Lower lobe of right lung (tissue), 2 donors: ENCODE results near the gene ZFYVE21. TPM values are rescaled to one million over a fixed set of nuclear protein-coding genes. Genes with fewer than 3 reads are reported as not detected.

ENCODE experiments used
- ATAC-seq, 2 donors: fragments of 200-7000 bp; cut with Tn5 transposase; one replicate each; pipeline ENCODE4 v1.9.1; 2020 to 2022; ENCODE audit warnings: mild to moderate bottlenecking in 2 of 2, moderate library complexity in 2 of 2
- DNase-seq: peaks from one replicate; pipeline ENCODE4 v3.0.0-alpha.2; 2020
- H3K27ac ChIP-seq: fragments of 200-600 bp; one replicate; pipeline ENCODE4 v1.8.0; 2022
- H3K27me3 ChIP-seq: fragments of 200-600 bp; one replicate; pipeline ENCODE4 v1.8.0; 2022; ENCODE audit warnings: low read depth
- H3K36me3 ChIP-seq: fragments of 200-600 bp; one replicate; pipeline ENCODE4 v1.8.0; 2022; ENCODE audit warnings: mild to moderate bottlenecking
- H3K4me1 ChIP-seq: fragments of 200-600 bp; one replicate; pipeline ENCODE4 v1.8.0; 2022
- H3K4me3 ChIP-seq: fragments of 200-600 bp; one replicate; pipeline ENCODE4 v1.8.0; 2022; ENCODE audit warnings: mild to moderate bottlenecking
- H3K9me3 ChIP-seq: fragments of 200-600 bp; one replicate; pipeline ENCODE4 v1.8.0; 2022
- intact Hi-C: fragments of 100-400 bp; cut with DNase I; formaldehyde crosslinking; loops from one replicate; pipeline ENCODE4 v1.11.0; 2022
- total RNA-seq: library from RNA; stranded (reverse); fragmentation: NEBNext Ultra II Directional; extraction: Animal tissue kit (Norgen Biotek cat#: 25700); gene quantifications from one replicate; pipeline ENCODE4 v1.2.1, GENCODE V29; 2021
- TF ChIP-seq, protein P1 (sequence below): fragments of 200-600 bp; IDR thresholded peaks from one replicate; pipeline ENCODE4 v1.8.0; 2022; ENCODE audit warnings: antibody characterized with exemption, mild to moderate bottlenecking
- donor health status: DM: no; HTN: yes; CAD: no; lungs with severe emphysema.

ZFYVE21 gene
- total RNA-seq, 1 donor from 2014 or later, result 49.4 TPM

- Histone ChIP-seq H3K4me3 (no peak overlapping the region), H3K27ac (no peak overlapping the region), H3K27me3 (no peaks in the 10 kb centered on the region), H3K36me3 (peaks cover 16% of the 10 kb centered on the region), H3K4me1 (no peaks in the 10 kb centered on the region), H3K9me3 (no peaks in the 10 kb centered on the region)
- ATAC-seq (no peak), DNase-seq (no peak)
- TF ChIP-seq, protein P1, sequence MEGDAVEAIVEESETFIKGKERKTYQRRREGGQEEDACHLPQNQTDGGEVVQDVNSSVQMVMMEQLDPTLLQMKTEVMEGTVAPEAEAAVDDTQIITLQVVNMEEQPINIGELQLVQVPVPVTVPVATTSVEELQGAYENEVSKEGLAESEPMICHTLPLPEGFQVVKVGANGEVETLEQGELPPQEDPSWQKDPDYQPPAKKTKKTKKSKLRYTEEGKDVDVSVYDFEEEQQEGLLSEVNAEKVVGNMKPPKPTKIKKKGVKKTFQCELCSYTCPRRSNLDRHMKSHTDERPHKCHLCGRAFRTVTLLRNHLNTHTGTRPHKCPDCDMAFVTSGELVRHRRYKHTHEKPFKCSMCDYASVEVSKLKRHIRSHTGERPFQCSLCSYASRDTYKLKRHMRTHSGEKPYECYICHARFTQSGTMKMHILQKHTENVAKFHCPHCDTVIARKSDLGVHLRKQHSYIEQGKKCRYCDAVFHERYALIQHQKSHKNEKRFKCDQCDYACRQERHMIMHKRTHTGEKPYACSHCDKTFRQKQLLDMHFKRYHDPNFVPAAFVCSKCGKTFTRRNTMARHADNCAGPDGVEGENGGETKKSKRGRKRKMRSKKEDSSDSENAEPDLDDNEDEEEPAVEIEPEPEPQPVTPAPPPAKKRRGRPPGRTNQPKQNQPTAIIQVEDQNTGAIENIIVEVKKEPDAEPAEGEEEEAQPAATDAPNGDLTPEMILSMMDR, result no peak
- intact Hi-C loops, result no loop called here
Measured at GRCh38 chr14:103765526-103765925, 49.9 kb downstream of the ZFYVE21 start.

GRCh38 chr14:103767336-103767894 is 51.8 kb downstream of the ZFYVE21 start:
- H3K36me3 ChIP-seq, result peaks cover 16% of the 10 kb centered on the region
- DNase-seq, result no peak
- TF ChIP-seq, protein P1, result no peak
- intact Hi-C loops, result no loop called here
- no peak overlapping the region for H3K27ac ChIP-seq
- no peak overlapping the region for H3K4me3 ChIP-seq
- H3K27me3 ChIP-seq, result no peaks in the 10 kb centered on the region
- no peak for ATAC-seq
- no peaks in the 10 kb centered on the region for H3K9me3 ChIP-seq
- H3K4me1 ChIP-seq, result no peaks in the 10 kb centered on the region

GRCh38 chr14:103770500-103770899 is 54.9 kb downstream of the ZFYVE21 start:
- H3K27me3 ChIP-seq, result no peaks in the 10 kb centered on the region
- ATAC-seq (no peak), DNase-seq (no peak)
- H3K27ac ChIP-seq, result no peak overlapping the region
- H3K4me3 ChIP-seq, result no peak overlapping the region
- peaks cover 13% of the 10 kb centered on the region for H3K36me3 ChIP-seq
- H3K4me1 ChIP-seq, result no peaks in the 10 kb centered on the region
- intact Hi-C loops, result no loop called here
- TF ChIP-seq, protein P1, result no peak
- H3K9me3 ChIP-seq, result no peaks in the 10 kb centered on the region

DNA sequence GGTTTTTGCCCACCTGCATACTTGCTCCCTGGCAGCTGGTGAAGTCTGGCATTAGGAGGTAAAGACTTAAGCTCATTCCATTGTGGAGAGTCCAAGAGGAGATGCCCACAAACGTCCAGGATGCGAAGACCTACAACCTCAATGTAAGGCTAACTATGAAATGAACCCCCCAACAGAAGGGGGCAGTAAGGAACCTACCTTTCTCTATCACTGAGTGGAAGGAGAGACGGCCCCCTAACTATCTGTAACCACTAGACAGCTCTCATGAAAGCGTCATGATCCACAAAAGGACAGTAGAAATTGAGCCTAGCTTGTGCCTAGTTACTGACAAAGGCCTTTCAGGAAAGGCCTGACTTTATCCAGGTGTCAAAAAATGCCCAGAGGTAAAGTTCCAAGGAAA is 55.3 kb downstream of the ZFYVE21 start:
- TF ChIP-seq, protein P1, result no peak
- H3K27me3 ChIP-seq, result no peaks in the 10 kb centered on the region
- no peak overlapping the region for H3K27ac ChIP-seq
- no peak for ATAC-seq
- H3K36me3 ChIP-seq, result peaks cover 16% of the 10 kb centered on the region
- intact Hi-C loops, result no loop called here
- H3K4me3 ChIP-seq, result no peak overlapping the region
- no peak for DNase-seq
- no peaks in the 10 kb centered on the region for H3K9me3 ChIP-seq
- no peaks in the 10 kb centered on the region for H3K4me1 ChIP-seq

- intact Hi-C loops, result no loop called here
- no peak for DNase-seq
- Histone ChIP-seq H3K9me3 (no peaks in the 10 kb centered on the region), H3K4me3 (no peak overlapping the region), H3K4me1 (no peaks in the 10 kb centered on the region), H3K27me3 (no peaks in the 10 kb centered on the region), H3K27ac (no peak overlapping the region), H3K36me3 (peaks cover 12% of the 10 kb centered on the region)
- no peak for ATAC-seq
- TF ChIP-seq, protein P1, result no peak
Measured at GRCh38 chr14:103772078-103772712, 56.6 kb downstream of the ZFYVE21 start.
